Mammary epithelial cell (primary cell): Measurements from ENCODE around the gene TTI1.

Source experiments
- EZH2 ChIP-seq: IDR thresholded peaks from 2 replicates; pipeline ENCODE4 v1.6.1; 2012; ENCODE audit warnings: low read length, inconsistent platforms, borderline replicate concordance
- TF ChIP-seq, protein P1 (sequence below), 2 donors: IDR thresholded peaks in 1 of 2; conservative IDR thresholded peaks in 1 of 2; 2 replicates each; pipeline ENCODE4 v1.5.1; 2011 to 2012; ENCODE audit warnings: inconsistent platforms in 2 of 2, low read length in 2 of 2, mild to moderate bottlenecking in 2 of 2, control low read depth in 1 of 2, low read depth in 1 of 2; ENCODE audit not compliant: insufficient read depth in 1 of 2; ENCODE audit errors: extremely low read depth in 1 of 2

DNA sequence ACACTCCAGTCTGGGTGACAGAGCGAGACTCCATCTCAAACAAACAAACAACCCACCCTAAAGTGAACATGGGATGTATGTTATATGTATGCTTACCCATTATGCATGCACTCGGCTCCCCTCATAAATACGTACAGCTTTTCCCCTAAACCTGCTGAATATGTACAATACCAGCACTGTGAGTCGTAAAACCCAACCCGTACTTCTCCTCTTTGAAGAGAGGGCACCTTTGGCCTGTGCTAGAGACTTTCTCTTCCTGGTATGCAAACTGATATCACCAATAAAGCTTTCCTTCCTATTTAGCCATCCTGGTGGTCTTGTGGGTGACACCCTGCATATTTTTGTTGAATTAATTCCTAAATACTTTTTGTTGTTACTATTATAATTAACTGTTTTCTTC, 79.1 kb downstream of the TTI1 start:
- TF ChIP-seq, protein P1, sequence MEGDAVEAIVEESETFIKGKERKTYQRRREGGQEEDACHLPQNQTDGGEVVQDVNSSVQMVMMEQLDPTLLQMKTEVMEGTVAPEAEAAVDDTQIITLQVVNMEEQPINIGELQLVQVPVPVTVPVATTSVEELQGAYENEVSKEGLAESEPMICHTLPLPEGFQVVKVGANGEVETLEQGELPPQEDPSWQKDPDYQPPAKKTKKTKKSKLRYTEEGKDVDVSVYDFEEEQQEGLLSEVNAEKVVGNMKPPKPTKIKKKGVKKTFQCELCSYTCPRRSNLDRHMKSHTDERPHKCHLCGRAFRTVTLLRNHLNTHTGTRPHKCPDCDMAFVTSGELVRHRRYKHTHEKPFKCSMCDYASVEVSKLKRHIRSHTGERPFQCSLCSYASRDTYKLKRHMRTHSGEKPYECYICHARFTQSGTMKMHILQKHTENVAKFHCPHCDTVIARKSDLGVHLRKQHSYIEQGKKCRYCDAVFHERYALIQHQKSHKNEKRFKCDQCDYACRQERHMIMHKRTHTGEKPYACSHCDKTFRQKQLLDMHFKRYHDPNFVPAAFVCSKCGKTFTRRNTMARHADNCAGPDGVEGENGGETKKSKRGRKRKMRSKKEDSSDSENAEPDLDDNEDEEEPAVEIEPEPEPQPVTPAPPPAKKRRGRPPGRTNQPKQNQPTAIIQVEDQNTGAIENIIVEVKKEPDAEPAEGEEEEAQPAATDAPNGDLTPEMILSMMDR (conservative IDR thresholded peaks at IDR 0.05 in 1 of 2, IDR thresholded peaks at IDR 0.05 in 1 of 2; ENCODE audit: extremely low read depth in 1 of 2, insufficient read depth in 1 of 2, low read depth in 1 of 2, low read length in 2 of 2), result no peak
- TF ChIP-seq EZH2, result no peak
